Lung microvascular endothelial cell (primary cell): ENCODE measurements around the gene SUFU. TPM values are rescaled to one million over a fixed set of nuclear protein-coding genes. Genes with fewer than 3 reads are reported as not detected.

Experiments used
- total RNA-seq: library from RNA; depleted of rRNA; stranded (reverse); fragments of >200 nt; gene quantifications from 2 replicates; pipeline ENCODE4 v1.2.1, GENCODE V29; 2014

The SUFU gene
- total RNA-seq, 1 donor from 2014 or later = 3.0 TPM

Other genes starting within 250 kb of the SUFU start
- gene NFKB2, start 108.3 kb upstream of the SUFU start, total RNA-seq = 12.0 and 16.9 TPM in 2 replicates
- gene PSD, start 85.2 kb upstream of the SUFU start, total RNA-seq = under 0.01 and 0.60 TPM in 2 replicates
- gene FBXL15, start 83.1 kb upstream of the SUFU start, total RNA-seq = 4.8 and 6.3 TPM in 2 replicates
- 32.9 and 36.3 TPM in 2 replicates for gene CUEDC2, start 71.4 kb upstream of the SUFU start, total RNA-seq
- gene C10orf95, start 52.4 kb upstream of the SUFU start, total RNA-seq = 0.22 TPM in 1 of 2 replicates, not detected in the other
- gene ACTR1A, start 1.3 kb upstream of the SUFU start, total RNA-seq = 141 and 159 TPM in 2 replicates
- gene TRIM8, start 140.5 kb downstream of the SUFU start, total RNA-seq = 42.7 and 67.5 TPM in 2 replicates
- 2.8 and 3.9 TPM in 2 replicates for gene ARL3, start 210.4 kb downstream of the SUFU start, total RNA-seq
- gene SFXN2, start 210.7 kb downstream of the SUFU start, total RNA-seq = 2.8 and 5.0 TPM in 2 replicates
- 31.8 and 38.9 TPM in 2 replicates for gene WBP1L, start 240.0 kb downstream of the SUFU start, total RNA-seq